ENCODE measurements around the gene UGT3A1. TPM values are rescaled to one million over a fixed set of nuclear protein-coding genes. Genes with fewer than 3 reads are reported as not detected.

UGT3A1 gene
- total and polyA plus RNA-seq, 2 experiments from 2014 or later: 1.6 to 3.1 TPM

DNA sequence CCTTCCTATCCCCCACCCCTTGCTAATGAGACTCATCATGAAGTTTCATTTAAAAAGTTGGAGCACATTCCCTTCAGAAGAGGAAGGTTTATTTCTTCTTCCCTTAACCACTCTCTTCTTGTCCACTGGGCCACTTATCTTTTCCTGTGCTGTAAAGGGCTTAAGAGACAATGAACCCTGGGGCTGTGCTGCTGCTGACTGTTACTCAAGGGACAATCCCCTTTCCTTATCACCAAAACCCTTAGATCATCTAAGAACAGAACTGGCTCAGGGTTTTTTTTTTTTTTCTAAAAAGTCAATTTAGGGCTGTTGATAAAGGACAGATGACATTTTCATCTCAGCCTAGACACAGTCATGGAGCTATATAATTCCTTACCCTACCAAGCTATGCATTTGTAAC lies 82.4 kb downstream of the UGT3A1 start (continued):
- TF ChIP-seq, protein P1, sequence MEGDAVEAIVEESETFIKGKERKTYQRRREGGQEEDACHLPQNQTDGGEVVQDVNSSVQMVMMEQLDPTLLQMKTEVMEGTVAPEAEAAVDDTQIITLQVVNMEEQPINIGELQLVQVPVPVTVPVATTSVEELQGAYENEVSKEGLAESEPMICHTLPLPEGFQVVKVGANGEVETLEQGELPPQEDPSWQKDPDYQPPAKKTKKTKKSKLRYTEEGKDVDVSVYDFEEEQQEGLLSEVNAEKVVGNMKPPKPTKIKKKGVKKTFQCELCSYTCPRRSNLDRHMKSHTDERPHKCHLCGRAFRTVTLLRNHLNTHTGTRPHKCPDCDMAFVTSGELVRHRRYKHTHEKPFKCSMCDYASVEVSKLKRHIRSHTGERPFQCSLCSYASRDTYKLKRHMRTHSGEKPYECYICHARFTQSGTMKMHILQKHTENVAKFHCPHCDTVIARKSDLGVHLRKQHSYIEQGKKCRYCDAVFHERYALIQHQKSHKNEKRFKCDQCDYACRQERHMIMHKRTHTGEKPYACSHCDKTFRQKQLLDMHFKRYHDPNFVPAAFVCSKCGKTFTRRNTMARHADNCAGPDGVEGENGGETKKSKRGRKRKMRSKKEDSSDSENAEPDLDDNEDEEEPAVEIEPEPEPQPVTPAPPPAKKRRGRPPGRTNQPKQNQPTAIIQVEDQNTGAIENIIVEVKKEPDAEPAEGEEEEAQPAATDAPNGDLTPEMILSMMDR (conservative IDR thresholded peaks at IDR 0.05; ENCODE audit: low read depth in 2 of 2): no peak
- no peak for TF ChIP-seq CREB1 (CRISPR knock-in tag; IDR thresholded peaks at IDR 0.05; ENCODE audit: low read depth)

GRCh38 chr5:35908228-35908627 lies 83.0 kb downstream of the UGT3A1 start:
- peaks cover 9% of the 10 kb centered on the region; the same call in 2 of the 3 replicates for H3K4me1 Mint-ChIP-seq
- H2AFZ ChIP-seq: peak overlapping the region; percentile 78
- H3K36me3 Mint-ChIP-seq (ENCODE audit: low read depth): peaks cover 12% of the 10 kb centered on the region
- no peaks in the 10 kb centered on the region for H3K79me2 ChIP-seq (replicated peaks; ENCODE audit: insufficient read depth)
- DNase-seq (ENCODE audit: low spot score) (peak; percentile 9), ATAC-seq (no peak)
- no peak overlapping the region for H3K4me3 Mint-ChIP-seq
- H3K4me2 ChIP-seq: no peak overlapping the region; the same call in 1 of the 2 replicates
- H3K4me3 ChIP-seq: no peak overlapping the region
- peaks cover 2% of the 10 kb centered on the region for H3K27me3 Mint-ChIP-seq (ENCODE audit: insufficient read depth, low read depth, poor library complexity)
- peaks cover 6% of the 10 kb centered on the region for H3K36me3 ChIP-seq (ENCODE audit: insufficient read depth)
- H3K9me3 Mint-ChIP-seq: peaks cover 38% of the 10 kb centered on the region
- no peaks in the 10 kb centered on the region for H3K27me3 ChIP-seq (ENCODE audit: insufficient read depth)
- H3F3A ChIP-seq (replicated peaks; ENCODE audit: low read depth): no peaks in the 10 kb centered on the region
- peaks cover 11% of the 10 kb centered on the region for H3K4me1 ChIP-seq (ENCODE audit: insufficient read depth)
- no peak overlapping the region for H3K27ac ChIP-seq (ENCODE audit: low read depth)
- no peak overlapping the region for H3K27ac Mint-ChIP-seq
- H3K9me2 ChIP-seq (ENCODE audit: insufficient read depth): peaks cover 16% of the 10 kb centered on the region
- H4K20me1 ChIP-seq (replicated peaks; ENCODE audit: insufficient read depth): no peaks in the 10 kb centered on the region
- no peak for TF ChIP-seq CREB1 (CRISPR knock-in tag; IDR thresholded peaks at IDR 0.05; ENCODE audit: low read depth)
- no peak for TF ChIP-seq NANOG (IDR thresholded peaks at IDR 0.05; ENCODE audit: borderline replicate concordance)
- no peak for TF ChIP-seq JUNB (IDR thresholded peaks at IDR 0.05; ENCODE audit: unreplicated experiment)
- TF ChIP-seq ZNF114 (CRISPR knock-in tag; IDR thresholded peaks at IDR 0.05): no peak
- TF ChIP-seq, protein P1 (conservative IDR thresholded peaks at IDR 0.05; ENCODE audit: low read depth in 2 of 2): no peak
- TF ChIP-seq STAT1 (IDR thresholded peaks at IDR 0.05; ENCODE audit: unreplicated experiment): no peak
- TF ChIP-seq, protein P2, sequence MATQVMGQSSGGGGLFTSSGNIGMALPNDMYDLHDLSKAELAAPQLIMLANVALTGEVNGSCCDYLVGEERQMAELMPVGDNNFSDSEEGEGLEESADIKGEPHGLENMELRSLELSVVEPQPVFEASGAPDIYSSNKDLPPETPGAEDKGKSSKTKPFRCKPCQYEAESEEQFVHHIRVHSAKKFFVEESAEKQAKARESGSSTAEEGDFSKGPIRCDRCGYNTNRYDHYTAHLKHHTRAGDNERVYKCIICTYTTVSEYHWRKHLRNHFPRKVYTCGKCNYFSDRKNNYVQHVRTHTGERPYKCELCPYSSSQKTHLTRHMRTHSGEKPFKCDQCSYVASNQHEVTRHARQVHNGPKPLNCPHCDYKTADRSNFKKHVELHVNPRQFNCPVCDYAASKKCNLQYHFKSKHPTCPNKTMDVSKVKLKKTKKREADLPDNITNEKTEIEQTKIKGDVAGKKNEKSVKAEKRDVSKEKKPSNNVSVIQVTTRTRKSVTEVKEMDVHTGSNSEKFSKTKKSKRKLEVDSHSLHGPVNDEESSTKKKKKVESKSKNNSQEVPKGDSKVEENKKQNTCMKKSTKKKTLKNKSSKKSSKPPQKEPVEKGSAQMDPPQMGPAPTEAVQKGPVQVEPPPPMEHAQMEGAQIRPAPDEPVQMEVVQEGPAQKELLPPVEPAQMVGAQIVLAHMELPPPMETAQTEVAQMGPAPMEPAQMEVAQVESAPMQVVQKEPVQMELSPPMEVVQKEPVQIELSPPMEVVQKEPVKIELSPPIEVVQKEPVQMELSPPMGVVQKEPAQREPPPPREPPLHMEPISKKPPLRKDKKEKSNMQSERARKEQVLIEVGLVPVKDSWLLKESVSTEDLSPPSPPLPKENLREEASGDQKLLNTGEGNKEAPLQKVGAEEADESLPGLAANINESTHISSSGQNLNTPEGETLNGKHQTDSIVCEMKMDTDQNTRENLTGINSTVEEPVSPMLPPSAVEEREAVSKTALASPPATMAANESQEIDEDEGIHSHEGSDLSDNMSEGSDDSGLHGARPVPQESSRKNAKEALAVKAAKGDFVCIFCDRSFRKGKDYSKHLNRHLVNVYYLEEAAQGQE (IDR thresholded peaks at IDR 0.05; ENCODE audit: unreplicated experiment): no peak
- no peak for TF ChIP-seq EZH2 (IDR thresholded peaks at IDR 0.05; ENCODE audit: low read depth, unreplicated experiment)
- TF ChIP-seq, protein P3, sequence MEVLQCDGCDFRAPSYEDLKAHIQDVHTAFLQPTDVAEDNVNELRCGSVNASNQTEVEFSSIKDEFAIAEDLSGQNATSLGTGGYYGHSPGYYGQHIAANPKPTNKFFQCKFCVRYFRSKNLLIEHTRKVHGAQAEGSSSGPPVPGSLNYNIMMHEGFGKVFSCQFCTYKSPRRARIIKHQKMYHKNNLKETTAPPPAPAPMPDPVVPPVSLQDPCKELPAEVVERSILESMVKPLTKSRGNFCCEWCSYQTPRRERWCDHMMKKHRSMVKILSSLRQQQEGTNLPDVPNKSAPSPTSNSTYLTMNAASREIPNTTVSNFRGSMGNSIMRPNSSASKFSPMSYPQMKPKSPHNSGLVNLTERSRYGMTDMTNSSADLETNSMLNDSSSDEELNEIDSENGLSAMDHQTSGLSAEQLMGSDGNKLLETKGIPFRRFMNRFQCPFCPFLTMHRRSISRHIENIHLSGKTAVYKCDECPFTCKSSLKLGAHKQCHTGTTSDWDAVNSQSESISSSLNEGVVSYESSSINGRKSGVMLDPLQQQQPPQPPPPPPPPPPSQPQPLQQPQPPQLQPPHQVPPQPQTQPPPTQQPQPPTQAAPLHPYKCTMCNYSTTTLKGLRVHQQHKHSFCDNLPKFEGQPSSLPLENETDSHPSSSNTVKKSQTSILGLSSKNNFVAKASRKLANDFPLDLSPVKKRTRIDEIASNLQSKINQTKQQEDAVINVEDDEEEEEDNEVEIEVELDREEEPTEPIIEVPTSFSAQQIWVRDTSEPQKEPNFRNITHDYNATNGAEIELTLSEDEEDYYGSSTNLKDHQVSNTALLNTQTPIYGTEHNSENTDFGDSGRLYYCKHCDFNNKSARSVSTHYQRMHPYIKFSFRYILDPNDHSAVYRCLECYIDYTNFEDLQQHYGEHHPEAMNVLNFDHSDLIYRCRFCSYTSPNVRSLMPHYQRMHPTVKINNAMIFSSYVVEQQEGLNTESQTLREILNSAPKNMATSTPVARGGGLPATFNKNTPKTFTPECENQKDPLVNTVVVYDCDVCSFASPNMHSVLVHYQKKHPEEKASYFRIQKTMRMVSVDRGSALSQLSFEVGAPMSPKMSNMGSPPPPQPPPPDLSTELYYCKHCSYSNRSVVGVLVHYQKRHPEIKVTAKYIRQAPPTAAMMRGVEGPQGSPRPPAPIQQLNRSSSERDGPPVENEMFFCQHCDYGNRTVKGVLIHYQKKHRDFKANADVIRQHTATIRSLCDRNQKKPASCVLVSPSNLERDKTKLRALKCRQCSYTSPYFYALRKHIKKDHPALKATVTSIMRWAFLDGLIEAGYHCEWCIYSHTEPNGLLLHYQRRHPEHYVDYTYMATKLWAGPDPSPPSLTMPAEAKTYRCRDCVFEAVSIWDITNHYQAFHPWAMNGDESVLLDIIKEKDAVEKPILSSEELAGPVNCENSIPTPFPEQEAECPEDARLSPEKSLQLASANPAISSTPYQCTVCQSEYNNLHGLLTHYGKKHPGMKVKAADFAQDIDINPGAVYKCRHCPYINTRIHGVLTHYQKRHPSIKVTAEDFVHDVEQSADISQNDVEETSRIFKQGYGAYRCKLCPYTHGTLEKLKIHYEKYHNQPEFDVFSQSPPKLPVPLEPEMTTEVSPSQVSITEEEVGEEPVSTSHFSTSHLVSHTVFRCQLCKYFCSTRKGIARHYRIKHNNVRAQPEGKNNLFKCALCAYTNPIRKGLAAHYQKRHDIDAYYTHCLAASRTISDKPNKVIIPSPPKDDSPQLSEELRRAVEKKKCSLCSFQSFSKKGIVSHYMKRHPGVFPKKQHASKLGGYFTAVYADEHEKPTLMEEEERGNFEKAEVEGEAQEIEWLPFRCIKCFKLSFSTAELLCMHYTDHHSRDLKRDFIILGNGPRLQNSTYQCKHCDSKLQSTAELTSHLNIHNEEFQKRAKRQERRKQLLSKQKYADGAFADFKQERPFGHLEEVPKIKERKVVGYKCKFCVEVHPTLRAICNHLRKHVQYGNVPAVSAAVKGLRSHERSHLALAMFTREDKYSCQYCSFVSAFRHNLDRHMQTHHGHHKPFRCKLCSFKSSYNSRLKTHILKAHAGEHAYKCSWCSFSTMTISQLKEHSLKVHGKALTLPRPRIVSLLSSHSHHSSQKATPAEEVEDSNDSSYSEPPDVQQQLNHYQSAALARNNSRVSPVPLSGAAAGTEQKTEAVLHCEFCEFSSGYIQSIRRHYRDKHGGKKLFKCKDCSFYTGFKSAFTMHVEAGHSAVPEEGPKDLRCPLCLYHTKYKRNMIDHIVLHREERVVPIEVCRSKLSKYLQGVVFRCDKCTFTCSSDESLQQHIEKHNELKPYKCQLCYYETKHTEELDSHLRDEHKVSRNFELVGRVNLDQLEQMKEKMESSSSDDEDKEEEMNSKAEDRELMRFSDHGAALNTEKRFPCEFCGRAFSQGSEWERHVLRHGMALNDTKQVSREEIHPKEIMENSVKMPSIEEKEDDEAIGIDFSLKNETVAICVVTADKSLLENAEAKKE (CRISPR knock-in tag; IDR thresholded peaks at IDR 0.05): no peak
- no peak for TF ChIP-seq EZH2phosphoT487 (IDR thresholded peaks at IDR 0.05; ENCODE audit: unreplicated experiment)

Measured in GM23338 (cell line).